GM23338 (cell line): ENCODE measurements around the gene TNFSF12. TPM values are rescaled to one million over a fixed set of nuclear protein-coding genes. Genes with fewer than 3 reads are reported as not detected.

Source experiments
- ATAC-seq: fragments of 200-7000 bp; cut with Tn5 transposase; 3 replicates; pipeline ENCODE4 v1.9.1; 2020
- DNase-seq: peaks from one replicate; pipeline ENCODE4 v3.0.0-alpha.2; 2015; ENCODE audit warnings: low spot score
- H2AFZ ChIP-seq: fragments of 200-600 bp; sonication (generic); 2 replicates; pipeline ENCODE4 v1.8.0; 2016; ENCODE audit warnings: antibody characterized with exemption, mild to moderate bottlenecking, moderate library complexity
- H3F3A ChIP-seq: fragments of 200-600 bp; sonication (generic); replicated peaks from 2 replicates; pipeline ENCODE4 v1.8.0; 2017; ENCODE audit warnings: antibody characterized with exemption, mixed run types, low read depth
- H3K27ac ChIP-seq: fragments of 200-600 bp; sonication (generic); 2 replicates; pipeline ENCODE4 v1.6.1; 2016; ENCODE audit warnings: low read depth
- H3K27me3 ChIP-seq: fragments of 200-600 bp; sonication (generic); 2 replicates; pipeline ENCODE4 v1.8.0; 2016; ENCODE audit warnings: mild to moderate bottlenecking, mixed run types, moderate library complexity; ENCODE audit not compliant: insufficient read depth
- H3K36me3 ChIP-seq: fragments of 200-600 bp; sonication (generic); 2 replicates; pipeline ENCODE4 v1.8.0; 2016; ENCODE audit warnings: mild to moderate bottlenecking; ENCODE audit not compliant: insufficient read depth
- H3K4me1 ChIP-seq: fragments of 200-600 bp; sonication (generic); 2 replicates; pipeline ENCODE4 v1.8.0; 2016; ENCODE audit warnings: mild to moderate bottlenecking, moderate library complexity; ENCODE audit not compliant: insufficient read depth
- H3K4me2 ChIP-seq: fragments of 200-600 bp; sonication (generic); 2 replicates; pipeline ENCODE4 v1.7.1; 2017; ENCODE audit warnings: mixed run types
- H3K4me3 ChIP-seq: fragments of 200-600 bp; sonication (generic); 2 replicates; pipeline ENCODE4 v1.6.1; 2016; ENCODE audit warnings: mixed run types
- H3K79me2 ChIP-seq: fragments of 200-600 bp; sonication (generic); replicated peaks from 2 replicates; pipeline ENCODE4 v1.8.0; 2017; ENCODE audit warnings: mild to moderate bottlenecking; ENCODE audit not compliant: insufficient read depth
- H3K9me2 ChIP-seq: fragments of 200-600 bp; sonication (generic); 2 replicates; pipeline ENCODE4 v1.8.0; 2017; ENCODE audit not compliant: insufficient read depth
- H4K20me1 ChIP-seq: fragments of 200-600 bp; sonication (generic); replicated peaks from 2 replicates; pipeline ENCODE4 v1.8.0; 2017; ENCODE audit warnings: mild to moderate bottlenecking; ENCODE audit not compliant: insufficient read depth
- H3K27ac Mint-ChIP-seq: 2 replicates; pipeline ENCODE4 v1.8.0; 2020; ENCODE audit warnings: inconsistent platforms, mild to moderate bottlenecking, moderate library complexity, mixed read lengths
- H3K27me3 Mint-ChIP-seq: 3 replicates; pipeline ENCODE4 v1.8.0; 2022; ENCODE audit warnings: low read depth, mild to moderate bottlenecking, moderate library complexity, mixed read lengths, inconsistent platforms; ENCODE audit not compliant: insufficient read depth, poor library complexity
- H3K36me3 Mint-ChIP-seq: 3 replicates; pipeline ENCODE4 v1.8.0; 2021; ENCODE audit warnings: low read depth, mild to moderate bottlenecking, inconsistent platforms, moderate library complexity, mixed read lengths
- H3K4me1 Mint-ChIP-seq: 3 replicates; pipeline ENCODE4 v1.8.0; 2020; ENCODE audit warnings: mild to moderate bottlenecking, inconsistent platforms, mixed read lengths
- H3K4me3 Mint-ChIP-seq: 3 replicates; pipeline ENCODE4 v1.8.0; 2021; ENCODE audit warnings: moderate library complexity, mild to moderate bottlenecking, inconsistent platforms, mixed read lengths
- H3K9me3 Mint-ChIP-seq: 3 replicates; pipeline ENCODE4 v1.8.0; 2020; ENCODE audit warnings: moderate library complexity, mild to moderate bottlenecking, inconsistent platforms, mixed read lengths
- CREB1 ChIP-seq: fragments of 250-450 bp; sonication (Bioruptor Pico); IDR thresholded peaks from 2 replicates; pipeline ENCODE4 v1.5.0; 2020; ENCODE audit warnings: low read depth, mild to moderate bottlenecking, moderate library complexity
- EZH2phosphoT487 ChIP-seq: fragments of 200-600 bp; sonication (generic); IDR thresholded peaks from one replicate; pipeline ENCODE4 v1.8.1; 2018; ENCODE audit warnings: antibody characterized with exemption; ENCODE audit not compliant: unreplicated experiment
- JUNB ChIP-seq: IDR thresholded peaks from one replicate; pipeline ENCODE4 v1.6.1; 2016; ENCODE audit warnings: antibody characterized with exemption; ENCODE audit not compliant: unreplicated experiment
- NANOG ChIP-seq: IDR thresholded peaks from 2 replicates; pipeline ENCODE4 v1.6.1; 2016; ENCODE audit warnings: antibody characterized with exemption, borderline replicate concordance
- POLR2AphosphoS5 ChIP-seq: IDR thresholded peaks from 2 replicates; pipeline ENCODE4 v1.6.1; 2016; ENCODE audit warnings: antibody characterized with exemption, low read depth
- REST ChIP-seq: IDR thresholded peaks from one replicate; pipeline ENCODE4 v1.6.1; 2018; ENCODE audit warnings: antibody characterized with exemption; ENCODE audit not compliant: unreplicated experiment
- STAT1 ChIP-seq: IDR thresholded peaks from one replicate; pipeline ENCODE4 v1.6.1; 2016; ENCODE audit warnings: antibody characterized with exemption; ENCODE audit not compliant: unreplicated experiment
- ZNF114 ChIP-seq: fragments of 250-450 bp; sonication (Bioruptor Pico); IDR thresholded peaks from 2 replicates; pipeline ENCODE4 v1.5.0; 2020; ENCODE audit warnings: mild to moderate bottlenecking, moderate library complexity
- ZNF331 ChIP-seq: fragments of 250-450 bp; sonication (Bioruptor Pico); IDR thresholded peaks from 2 replicates; pipeline ENCODE4 v1.5.0; 2020; ENCODE audit warnings: low read depth, mild to moderate bottlenecking, moderate library complexity
- polyA plus RNA-seq: library from polyadenylated mRNA; unstranded; fragments of >200 nt; fragmentation: Nextera tagmentation; extraction: Ambion mirVana; gene quantifications from 2 replicates; pipeline ENCODE4 v1.2.1, GENCODE V29; 2016
- total RNA-seq: library from RNA; depleted of rRNA; stranded (reverse); fragments of >200 nt; shearing (Covaris generic); gene quantifications from 2 replicates; pipeline ENCODE4 v1.2.3, GENCODE V29; 2014
- TF ChIP-seq, protein P1 (sequence below): fragments of 250-450 bp; sonication (Bioruptor Pico); IDR thresholded peaks from 2 replicates; pipeline ENCODE4 v1.5.0; 2020; ENCODE audit warnings: mild to moderate bottlenecking, moderate library complexity

Gene TNFSF12
- total and polyA plus RNA-seq, 2 experiments from 2014 or later: 3.5 to 6.0 TPM

- Mint-ChIP-seq H3K27me3 (peaks cover 39% of the 10 kb centered on the region), H3K4me1 (peaks cover 52% of the 10 kb centered on the region), H3K9me3 (peaks cover 11% of the 10 kb centered on the region; the same call in 2 of the 3 replicates), H3K4me3 (peak overlapping the region; percentile 90), H3K36me3 (peaks cover 95% of the 10 kb centered on the region), H3K27ac (peak overlapping the region; percentile 100)
- Histone ChIP-seq H3K27ac (peak overlapping the region; percentile 97), H3K79me2 (peaks cover 59% of the 10 kb centered on the region), H3F3A (peaks cover 70% of the 10 kb centered on the region), H4K20me1 (peaks cover 40% of the 10 kb centered on the region), H3K9me2 (no peaks in the 10 kb centered on the region), H2AFZ (no peak overlapping the region), H3K4me1 (peaks cover 38% of the 10 kb centered on the region), H3K36me3 (peaks cover 47% of the 10 kb centered on the region), H3K4me2 (peak overlapping the region; percentile 100), H3K4me3 (peak overlapping the region; percentile 100), H3K27me3 (no peaks in the 10 kb centered on the region)
- peak; percentile 88 for DNase-seq
- TF ChIP-seq STAT1: no peak
- peak; percentile 75 for TF ChIP-seq CREB1 (CRISPR knock-in tag)
- no peak for TF ChIP-seq REST
- TF ChIP-seq, protein P1, sequence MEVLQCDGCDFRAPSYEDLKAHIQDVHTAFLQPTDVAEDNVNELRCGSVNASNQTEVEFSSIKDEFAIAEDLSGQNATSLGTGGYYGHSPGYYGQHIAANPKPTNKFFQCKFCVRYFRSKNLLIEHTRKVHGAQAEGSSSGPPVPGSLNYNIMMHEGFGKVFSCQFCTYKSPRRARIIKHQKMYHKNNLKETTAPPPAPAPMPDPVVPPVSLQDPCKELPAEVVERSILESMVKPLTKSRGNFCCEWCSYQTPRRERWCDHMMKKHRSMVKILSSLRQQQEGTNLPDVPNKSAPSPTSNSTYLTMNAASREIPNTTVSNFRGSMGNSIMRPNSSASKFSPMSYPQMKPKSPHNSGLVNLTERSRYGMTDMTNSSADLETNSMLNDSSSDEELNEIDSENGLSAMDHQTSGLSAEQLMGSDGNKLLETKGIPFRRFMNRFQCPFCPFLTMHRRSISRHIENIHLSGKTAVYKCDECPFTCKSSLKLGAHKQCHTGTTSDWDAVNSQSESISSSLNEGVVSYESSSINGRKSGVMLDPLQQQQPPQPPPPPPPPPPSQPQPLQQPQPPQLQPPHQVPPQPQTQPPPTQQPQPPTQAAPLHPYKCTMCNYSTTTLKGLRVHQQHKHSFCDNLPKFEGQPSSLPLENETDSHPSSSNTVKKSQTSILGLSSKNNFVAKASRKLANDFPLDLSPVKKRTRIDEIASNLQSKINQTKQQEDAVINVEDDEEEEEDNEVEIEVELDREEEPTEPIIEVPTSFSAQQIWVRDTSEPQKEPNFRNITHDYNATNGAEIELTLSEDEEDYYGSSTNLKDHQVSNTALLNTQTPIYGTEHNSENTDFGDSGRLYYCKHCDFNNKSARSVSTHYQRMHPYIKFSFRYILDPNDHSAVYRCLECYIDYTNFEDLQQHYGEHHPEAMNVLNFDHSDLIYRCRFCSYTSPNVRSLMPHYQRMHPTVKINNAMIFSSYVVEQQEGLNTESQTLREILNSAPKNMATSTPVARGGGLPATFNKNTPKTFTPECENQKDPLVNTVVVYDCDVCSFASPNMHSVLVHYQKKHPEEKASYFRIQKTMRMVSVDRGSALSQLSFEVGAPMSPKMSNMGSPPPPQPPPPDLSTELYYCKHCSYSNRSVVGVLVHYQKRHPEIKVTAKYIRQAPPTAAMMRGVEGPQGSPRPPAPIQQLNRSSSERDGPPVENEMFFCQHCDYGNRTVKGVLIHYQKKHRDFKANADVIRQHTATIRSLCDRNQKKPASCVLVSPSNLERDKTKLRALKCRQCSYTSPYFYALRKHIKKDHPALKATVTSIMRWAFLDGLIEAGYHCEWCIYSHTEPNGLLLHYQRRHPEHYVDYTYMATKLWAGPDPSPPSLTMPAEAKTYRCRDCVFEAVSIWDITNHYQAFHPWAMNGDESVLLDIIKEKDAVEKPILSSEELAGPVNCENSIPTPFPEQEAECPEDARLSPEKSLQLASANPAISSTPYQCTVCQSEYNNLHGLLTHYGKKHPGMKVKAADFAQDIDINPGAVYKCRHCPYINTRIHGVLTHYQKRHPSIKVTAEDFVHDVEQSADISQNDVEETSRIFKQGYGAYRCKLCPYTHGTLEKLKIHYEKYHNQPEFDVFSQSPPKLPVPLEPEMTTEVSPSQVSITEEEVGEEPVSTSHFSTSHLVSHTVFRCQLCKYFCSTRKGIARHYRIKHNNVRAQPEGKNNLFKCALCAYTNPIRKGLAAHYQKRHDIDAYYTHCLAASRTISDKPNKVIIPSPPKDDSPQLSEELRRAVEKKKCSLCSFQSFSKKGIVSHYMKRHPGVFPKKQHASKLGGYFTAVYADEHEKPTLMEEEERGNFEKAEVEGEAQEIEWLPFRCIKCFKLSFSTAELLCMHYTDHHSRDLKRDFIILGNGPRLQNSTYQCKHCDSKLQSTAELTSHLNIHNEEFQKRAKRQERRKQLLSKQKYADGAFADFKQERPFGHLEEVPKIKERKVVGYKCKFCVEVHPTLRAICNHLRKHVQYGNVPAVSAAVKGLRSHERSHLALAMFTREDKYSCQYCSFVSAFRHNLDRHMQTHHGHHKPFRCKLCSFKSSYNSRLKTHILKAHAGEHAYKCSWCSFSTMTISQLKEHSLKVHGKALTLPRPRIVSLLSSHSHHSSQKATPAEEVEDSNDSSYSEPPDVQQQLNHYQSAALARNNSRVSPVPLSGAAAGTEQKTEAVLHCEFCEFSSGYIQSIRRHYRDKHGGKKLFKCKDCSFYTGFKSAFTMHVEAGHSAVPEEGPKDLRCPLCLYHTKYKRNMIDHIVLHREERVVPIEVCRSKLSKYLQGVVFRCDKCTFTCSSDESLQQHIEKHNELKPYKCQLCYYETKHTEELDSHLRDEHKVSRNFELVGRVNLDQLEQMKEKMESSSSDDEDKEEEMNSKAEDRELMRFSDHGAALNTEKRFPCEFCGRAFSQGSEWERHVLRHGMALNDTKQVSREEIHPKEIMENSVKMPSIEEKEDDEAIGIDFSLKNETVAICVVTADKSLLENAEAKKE (CRISPR knock-in tag): no peak
- no peak for TF ChIP-seq ZNF331 (CRISPR knock-in tag)
- peak; percentile 45 for TF ChIP-seq POLR2AphosphoS5
- TF ChIP-seq EZH2phosphoT487: no peak
- TF ChIP-seq ZNF114 (CRISPR knock-in tag): no peak
- no peak for TF ChIP-seq NANOG
- TF ChIP-seq JUNB: no peak
- ATAC-seq: peak; percentile 25
Observed at GRCh38 chr17:7573324-7574080, 24.6 kb downstream of the TNFSF12 start.
